GM19351 (cell line): ENCODE measurements around the gene RNF130.
"Not testable (repeated sequence)": the region's sequence is repeated elsewhere in the genome, so short reads cannot be mapped to it uniquely, and the experiment has no call there.

Experiments
- ATAC-seq: cut with Tn5 transposase; IDR thresholded peaks from one replicate; pipeline ENCODE4 v1.9.1; 2021; ENCODE audit warnings: mild to moderate bottlenecking, moderate library complexity; ENCODE audit not compliant: unreplicated experiment

Gene RNF130

GRCh38 chr5:180026320-180026719 lies 45.2 kb downstream of the RNF130 start:
- no peak for ATAC-seq

- no peak for ATAC-seq
Observed at GRCh38 chr5:180021900-180022299, 49.7 kb downstream of the RNF130 start.

DNA sequence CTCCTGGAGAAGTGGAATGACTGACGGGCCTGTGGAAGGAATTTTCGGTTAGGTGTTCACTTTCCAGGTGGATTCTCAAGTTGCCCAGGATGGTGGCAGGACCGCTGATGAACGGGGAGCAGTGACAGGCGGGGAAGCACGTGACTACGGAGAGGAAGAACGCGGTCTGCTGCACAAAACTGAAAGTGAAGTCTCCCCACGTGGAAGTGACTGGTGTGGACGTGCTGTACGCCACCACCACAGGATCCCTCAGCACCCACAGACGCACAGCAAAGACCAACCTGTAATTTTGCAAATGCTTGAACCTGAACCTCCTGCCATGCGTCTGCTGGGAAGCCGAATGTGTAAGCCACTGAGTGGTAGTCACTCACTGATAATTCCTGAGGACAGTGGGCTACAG lies 51.4 kb downstream of the RNF130 start:
- ATAC-seq: no peak

DNA sequence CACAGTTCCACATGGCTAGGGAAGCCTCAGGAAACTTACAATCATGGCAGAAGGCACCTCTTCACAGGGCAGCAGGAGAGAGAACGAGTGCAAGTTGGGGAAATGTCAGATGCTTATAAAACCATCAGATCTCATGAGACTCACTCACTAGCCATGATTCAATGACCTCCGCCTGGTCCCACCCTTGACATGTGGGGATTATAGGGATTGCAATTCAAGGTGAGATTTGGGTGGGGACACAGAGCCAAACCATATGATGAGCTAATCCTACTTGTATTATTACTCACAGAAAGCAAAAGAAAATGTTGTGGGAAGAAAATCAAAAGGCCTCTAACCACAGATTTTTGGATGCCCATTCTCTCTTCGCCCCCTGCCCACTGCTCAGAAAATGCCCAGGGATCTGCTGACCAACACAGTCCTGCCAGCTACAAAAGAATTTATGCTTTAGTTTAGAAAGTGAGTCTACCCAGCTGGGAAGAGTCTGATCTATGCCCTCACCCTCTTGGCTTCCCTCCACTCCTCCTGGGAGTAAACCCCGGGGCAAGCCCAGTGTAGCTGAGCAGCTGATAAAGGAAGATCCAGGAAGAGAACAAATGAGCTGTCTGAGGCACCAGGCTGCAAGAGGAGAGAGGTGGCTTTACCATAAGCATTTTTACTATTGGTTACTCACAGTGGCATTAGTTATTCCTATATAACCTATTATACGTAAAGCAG lies 53.1 kb downstream of the RNF130 start:
- ATAC-seq: no peak

DNA sequence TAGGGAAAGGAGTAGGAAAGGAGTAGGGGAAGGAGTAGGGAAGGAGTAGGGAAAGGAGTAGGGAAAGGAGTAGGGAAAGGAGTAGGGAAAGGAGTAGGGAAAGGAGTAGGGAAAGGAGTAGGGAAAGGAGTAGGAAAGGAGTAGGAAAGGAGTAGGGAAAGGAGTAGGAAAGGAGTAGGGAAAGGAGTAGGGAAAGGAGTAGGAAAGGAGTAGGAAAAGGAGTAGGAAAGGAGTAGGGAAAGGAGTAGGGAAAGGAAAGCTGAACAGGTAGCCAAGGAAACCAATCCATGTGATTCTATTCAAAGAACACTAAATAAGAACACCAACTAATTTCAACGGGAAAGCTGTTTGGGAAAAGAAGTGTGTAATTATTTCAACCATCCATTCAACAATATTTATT lies 56.0 kb downstream of the RNF130 start:
- ATAC-seq: not testable (repeated sequence)

DNA sequence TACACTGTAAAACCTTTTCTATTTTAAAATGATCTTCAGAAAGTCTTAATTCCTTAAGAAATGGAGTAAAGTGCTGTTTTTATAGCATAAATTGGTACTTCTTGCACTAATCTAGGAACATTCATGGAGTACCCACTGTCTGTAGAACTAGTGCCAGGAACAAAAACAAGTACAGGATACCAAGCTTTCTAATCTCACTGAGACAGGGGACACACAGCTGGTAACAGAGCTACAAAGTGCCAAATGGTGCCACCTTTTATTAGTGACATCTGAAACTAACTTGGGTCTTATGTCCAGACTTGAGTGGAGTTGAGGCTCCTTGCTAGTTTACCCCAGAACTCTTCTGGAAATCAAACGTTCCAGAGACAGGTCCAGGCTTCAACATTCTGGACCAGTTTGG lies 57.9 kb downstream of the RNF130 start:
- ATAC-seq: no peak

- no peak for ATAC-seq
Observed at GRCh38 chr5:180012316-180012715, 59.2 kb downstream of the RNF130 start.

- no peak for ATAC-seq
Observed at GRCh38 chr5:180010636-180011035, 60.9 kb downstream of the RNF130 start.

GRCh38 chr5:180009581-180009980 lies 62.0 kb downstream of the RNF130 start:
- no peak for ATAC-seq

GRCh38 chr5:180008433-180008832 lies 63.1 kb downstream of the RNF130 start:
- no peak for ATAC-seq

DNA sequence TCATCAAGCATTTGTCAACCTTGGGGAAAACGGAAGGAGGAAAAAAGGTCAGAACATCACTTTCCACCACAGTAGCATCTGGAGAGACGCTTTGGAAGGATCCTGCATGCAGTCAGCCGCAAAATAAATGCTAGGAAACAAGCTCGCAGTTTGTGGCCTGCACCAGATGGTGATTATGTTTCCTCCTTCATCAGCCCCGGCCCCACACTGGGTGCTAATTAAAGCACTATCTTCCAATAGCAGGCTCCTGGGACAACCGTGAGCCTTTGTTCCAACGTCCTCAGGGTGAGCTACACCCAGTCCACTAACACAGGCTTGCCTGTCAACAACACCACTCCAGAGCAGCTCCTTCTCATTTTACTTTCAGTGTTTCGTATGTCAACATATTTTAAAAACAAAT lies 64.0 kb downstream of the RNF130 start:
- no peak for ATAC-seq

DNA sequence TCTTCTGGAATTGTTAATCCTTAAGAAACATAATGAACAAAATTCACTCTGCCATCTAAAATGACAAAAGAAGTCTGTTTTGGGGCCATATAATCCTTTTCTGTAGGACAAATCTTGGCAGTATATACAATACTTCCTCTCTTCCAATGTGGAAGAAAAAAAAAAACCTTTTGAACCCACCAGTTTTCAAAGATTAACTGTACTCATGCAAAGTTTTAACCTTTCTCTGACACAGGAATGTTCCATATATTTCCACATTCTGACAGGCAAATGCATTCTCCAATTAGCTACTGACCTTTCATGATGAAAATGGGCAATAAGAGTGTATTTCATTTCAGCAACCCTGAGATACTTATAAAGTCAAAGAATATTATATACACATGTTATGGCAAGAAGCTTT lies 65.4 kb downstream of the RNF130 start:
- ATAC-seq: no peak

GRCh38 chr5:180003127-180003526 lies 68.4 kb downstream of the RNF130 start:
- ATAC-seq: no peak

DNA sequence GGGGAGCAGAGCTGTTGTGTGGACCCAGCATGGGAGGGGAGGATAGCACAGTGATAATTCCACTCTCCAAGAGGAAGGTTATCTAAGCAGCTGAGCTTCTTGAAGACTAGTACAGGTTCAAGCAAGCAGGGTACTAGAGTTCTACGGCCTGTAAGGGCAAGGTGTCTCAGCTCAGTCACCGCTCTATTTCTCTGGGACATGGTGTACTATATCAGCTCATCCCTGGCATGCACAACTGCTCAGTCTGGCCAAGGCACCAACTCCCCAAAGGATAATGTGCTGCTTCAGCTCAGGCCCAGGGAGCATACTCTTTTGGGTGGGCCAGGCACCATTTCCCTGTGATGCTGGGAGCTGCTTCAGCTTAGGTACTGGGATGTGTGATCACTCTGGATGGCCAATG lies 69.8 kb downstream of the RNF130 start:
- no peak for ATAC-seq

DNA sequence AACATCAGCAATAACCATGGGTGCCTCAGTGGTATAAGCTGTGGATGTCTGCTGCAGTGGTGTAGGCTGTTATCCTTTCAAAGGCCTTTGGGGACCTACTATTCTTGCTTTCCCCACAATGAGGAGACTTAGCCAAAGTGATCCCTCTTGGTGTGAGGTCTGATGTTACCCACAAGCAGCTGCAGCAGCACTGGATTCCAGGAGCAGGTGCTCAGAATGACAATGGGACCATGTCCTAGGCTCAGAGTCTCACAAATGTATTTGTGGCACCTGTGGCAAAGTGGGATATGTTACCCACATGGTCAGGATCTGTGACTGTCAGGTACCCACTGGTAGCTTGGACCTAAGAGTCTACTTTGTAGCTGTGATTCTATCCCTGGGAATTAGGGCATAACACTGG lies 70.4 kb downstream of the RNF130 start:
- ATAC-seq: no peak

- no peak for ATAC-seq
Observed at GRCh38 chr5:179998485-179998884, 73.1 kb downstream of the RNF130 start.

DNA sequence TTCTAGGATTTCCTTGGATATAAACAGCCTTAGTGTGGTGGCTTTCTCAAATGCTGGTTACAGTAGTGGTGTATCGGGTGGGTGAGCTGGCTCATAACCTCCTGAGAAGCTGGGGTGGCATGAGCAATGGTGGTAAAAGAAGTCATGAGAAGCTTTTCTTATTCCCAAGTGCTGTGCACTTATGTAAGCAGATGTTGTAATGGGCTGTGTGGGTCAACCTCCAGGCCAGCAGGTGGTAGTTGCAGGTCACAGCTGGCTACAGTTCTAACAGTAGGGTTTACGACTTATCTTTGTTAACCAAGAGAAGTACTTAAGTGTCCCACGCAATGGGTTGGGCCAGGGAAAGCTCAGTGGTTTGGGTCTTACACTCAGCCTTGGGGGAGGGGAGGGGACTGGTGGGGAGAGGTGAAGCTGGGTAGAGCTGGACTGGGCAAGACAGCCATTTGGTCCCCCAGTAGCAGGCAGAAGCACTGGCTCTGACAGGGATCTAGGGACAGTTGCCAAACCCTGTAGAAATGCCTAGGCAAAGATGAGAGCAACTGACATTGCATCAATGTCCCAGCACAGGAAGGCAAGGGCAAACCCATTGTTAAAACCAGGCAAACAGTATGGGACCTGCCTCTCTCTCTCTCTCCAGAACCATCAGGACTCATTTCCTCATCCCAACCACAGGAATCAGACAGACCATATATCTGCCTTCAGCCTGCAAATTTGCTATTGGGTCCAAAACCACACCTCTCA lies 76.8 kb downstream of the RNF130 start:
- ATAC-seq: no peak

DNA sequence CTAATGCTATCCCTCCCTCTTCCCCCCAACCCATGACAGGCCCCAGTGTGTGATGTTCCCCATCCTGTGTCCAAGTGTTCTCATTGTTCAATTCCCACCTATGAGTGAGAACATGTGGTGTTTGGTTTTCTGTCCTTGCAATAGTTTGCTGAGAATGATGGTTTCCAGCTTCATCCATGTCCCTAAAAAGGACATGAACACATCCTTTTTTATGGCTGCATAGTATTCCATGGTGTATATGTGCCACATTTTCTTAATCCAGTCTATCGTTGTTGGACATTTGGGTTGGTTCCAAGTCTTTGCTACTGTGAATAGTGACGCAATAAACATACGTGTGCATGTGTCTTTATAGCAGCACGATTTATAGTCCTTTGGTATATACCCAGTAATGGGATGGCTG lies 78.7 kb downstream of the RNF130 start:
- not testable (repeated sequence) for ATAC-seq

GRCh38 chr5:179991106-179991505 lies 80.5 kb downstream of the RNF130 start:
- ATAC-seq: no peak

- not testable (repeated sequence) for ATAC-seq
Observed at GRCh38 chr5:179990525-179990924, 81.0 kb downstream of the RNF130 start.

- ATAC-seq: no peak
Observed at GRCh38 chr5:179986328-179986727, 85.2 kb downstream of the RNF130 start.

GRCh38 chr5:179981636-179982035 lies 89.9 kb downstream of the RNF130 start:
- ATAC-seq: no peak

DNA sequence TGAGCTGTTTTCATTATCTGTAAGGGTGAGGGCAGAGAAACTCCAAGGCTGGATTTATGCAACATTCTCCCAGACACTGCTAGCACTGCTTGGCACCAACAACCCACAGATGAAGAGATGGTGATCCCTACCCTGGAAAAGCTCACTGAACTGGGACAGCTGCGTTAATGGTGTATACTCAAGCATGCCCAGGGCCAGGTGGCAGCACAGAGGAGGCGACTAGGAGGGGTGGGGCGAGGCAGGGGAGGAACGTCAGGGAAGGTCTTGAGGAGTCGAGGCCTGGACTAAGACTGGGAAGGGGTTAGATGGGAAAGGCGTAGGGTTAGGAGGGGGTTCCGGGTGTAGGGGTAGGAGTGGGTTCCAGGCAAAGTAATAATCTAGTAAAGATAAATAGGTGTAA lies 90.8 kb downstream of the RNF130 start:
- ATAC-seq: no peak
